GM12878 (cell line): ENCODE measurements around the gene MYL12A. TPM values are rescaled to one million over a fixed set of nuclear protein-coding genes. Genes with fewer than 3 reads are reported as not detected.

Source experiments
- ATAC-seq: fragments of 200-7000 bp; cut with Tn5 transposase; 3 replicates; pipeline ENCODE4 v1.9.1; 2020; ENCODE audit warnings: mild to moderate bottlenecking, moderate library complexity
- BruUV-seq: library from RNA; stranded (reverse); fragments of 400-500 nt; replicated peaks from 2 replicates; lab custom pipeline; 2021; lab: Mats Ljungman, UMichigan
- CTCF ChIA-PET: fragments of 300-600 bp; sonication (Branson Sonifier 250); formaldehyde crosslinking; extraction: SDS; loops from one replicate; lab custom pipeline; 2021; ENCODE audit warnings: inconsistent platforms; lab: Yijun Ruan, JAX
- POLR2A ChIA-PET: fragments of 350-600 bp; formaldehyde crosslinking; extraction: SDS; loops from one replicate; lab custom pipeline; 2021; ENCODE audit warnings: inconsistent platforms; lab: Charles Lee
- RAD21 ChIA-PET: fragments of 300-600 bp; sonication (Branson Sonifier 250); formaldehyde crosslinking; loops from one replicate; lab custom pipeline; 2023; ENCODE audit warnings: antibody characterized with exemption; ENCODE audit not compliant: unreplicated experiment; lab: Charles Lee
- SMC1A ChIA-PET: fragments of 300-600 bp; sonication (Branson Sonifier 250); formaldehyde crosslinking; loops from one replicate; lab custom pipeline; 2023; ENCODE audit not compliant: unreplicated experiment, uncharacterized antibody; lab: Charles Lee
- DNase-seq: peaks from one replicate; pipeline ENCODE4 v3.0.0-alpha.2; 2011; ENCODE audit warnings: low read depth, low spot score
- FAIRE-seq: peaks from 3 replicates; lab custom pipeline; 2011; peaks lifted over from hg19 to GRCh38; lab: Jason Lieb, UNC
- H2AFZ ChIP-seq: 2 replicates; pipeline ENCODE4 v1.6.0; 2011; ENCODE audit warnings: low read depth, low read length, control low read depth; ENCODE audit not compliant: control insufficient read depth
- H3K27ac ChIP-seq: 2 replicates; pipeline ENCODE4 v1.5.1; 2011; ENCODE audit warnings: control low read depth; ENCODE audit not compliant: control insufficient read depth, insufficient read depth
- H3K27me3 ChIP-seq, 2 experiments: replicated peaks in 1 of 2; 2 replicates each; pipeline versions ENCODE4 v1.6.0 to v1.6.1; 2011; ENCODE audit warnings: low read length in 1 of 2; ENCODE audit not compliant: control insufficient read depth in 2 of 2, insufficient read depth in 2 of 2
- H3K36me3 ChIP-seq, 2 experiments: 2 replicates each; pipeline ENCODE4 v1.5.1; 2011; ENCODE audit warnings: low read length in 1 of 2; ENCODE audit not compliant: control insufficient read depth in 2 of 2, insufficient read depth in 2 of 2
- H3K4me1 ChIP-seq: 2 replicates; pipeline ENCODE4 v1.6.1; 2011; ENCODE audit warnings: mild to moderate bottlenecking, low read length, moderate library complexity, mixed read lengths; ENCODE audit not compliant: control insufficient read depth, insufficient read depth
- H3K4me2 ChIP-seq: 2 replicates; pipeline ENCODE4 v1.6.0; 2011; ENCODE audit warnings: control low read depth; ENCODE audit not compliant: control insufficient read depth, insufficient read depth
- H3K4me3 ChIP-seq: fragments of 200-600 bp; sonication (generic); 2 replicates; pipeline ENCODE4 v1.5.1; 2016
- H3K79me2 ChIP-seq: 2 replicates; pipeline ENCODE4 v1.6.0; 2011; ENCODE audit warnings: low read length; ENCODE audit not compliant: control insufficient read depth, insufficient read depth
- H3K9ac ChIP-seq: 2 replicates; pipeline ENCODE4 v1.8.0; 2011; ENCODE audit warnings: low read length, control low read depth, mixed read lengths; ENCODE audit not compliant: control insufficient read depth, insufficient read depth
- H3K9me3 ChIP-seq: replicated peaks from 3 replicates; pipeline ENCODE4 v1.5.1; 2011; ENCODE audit warnings: mild to moderate bottlenecking, low read length; ENCODE audit not compliant: control insufficient read depth, insufficient read depth
- H4K20me1 ChIP-seq: 2 replicates; pipeline ENCODE4 v1.6.0; 2011; ENCODE audit not compliant: control insufficient read depth, insufficient read depth
- CHD4 ChIP-seq: fragments of 200-600 bp; sonication (generic); IDR thresholded peaks from 2 replicates; pipeline ENCODE4 v1.6.1; 2016; ENCODE audit warnings: mild to moderate bottlenecking
- CREB1 ChIP-seq: IDR thresholded peaks from 2 replicates; pipeline ENCODE4 v1.6.1; 2012; ENCODE audit warnings: low read depth, mild to moderate bottlenecking, inconsistent platforms
- CUX1 ChIP-seq: IDR thresholded peaks from 2 replicates; pipeline ENCODE4 v1.6.1; 2012; ENCODE audit warnings: improper control_type of control experiment, low read depth, low read length; ENCODE audit not compliant: insufficient replicate concordance
- ESRRA ChIP-seq: IDR thresholded peaks from 2 replicates; pipeline ENCODE4 v1.6.1; 2012; ENCODE audit warnings: mild to moderate bottlenecking, low read length, improper control_type of control experiment
- GATAD2B ChIP-seq: fragments of 450-650 bp; conservative IDR thresholded peaks from 2 replicates; pipeline ENCODE4 v1.6.1; 2017; ENCODE audit warnings: low read depth, mild to moderate bottlenecking, moderate library complexity
- HDAC6 ChIP-seq: fragments of 200-600 bp; sonication (generic); IDR thresholded peaks from one replicate; pipeline ENCODE4 v1.8.0; 2017; ENCODE audit warnings: antibody characterized with exemption; ENCODE audit not compliant: unreplicated experiment
- HSF1 ChIP-seq: fragments of 150-350 bp; IDR thresholded peaks from 2 replicates; pipeline ENCODE4 v1.6.1; 2014; ENCODE audit warnings: mild to moderate bottlenecking, low read depth, low read length
- NFXL1 ChIP-seq: fragments of 450-650 bp; IDR thresholded peaks from 2 replicates; pipeline ENCODE4 v1.6.1; 2017; ENCODE audit warnings: antibody characterized with exemption, mild to moderate bottlenecking, borderline replicate concordance
- RFX5 ChIP-seq: IDR thresholded peaks from 2 replicates; pipeline ENCODE4 v1.6.1; 2011; ENCODE audit warnings: low read depth, low read length, improper control_type of control experiment
- SIN3A ChIP-seq: IDR thresholded peaks from 2 replicates; pipeline ENCODE4 v1.6.1; 2012; ENCODE audit warnings: low read depth, low read length, improper control_type of control experiment
- WGBS: methylation state at CpG from one replicate; pipeline ENCODE4 v1.1.6; 2016; ENCODE audit warnings: low lambda C conversion rate; ENCODE audit not compliant: insufficient replicate concordance, insufficient coverage; ENCODE audit errors: missing lambda C conversion rate; 5-methylcytosine and 5-hydroxymethylcytosine counted together
- in situ Hi-C: fragments of 300-500 bp; cut with MboI; formaldehyde crosslinking; loops from 9 replicates; pipeline ENCODE4 v1.14.3; 2018; ENCODE audit warnings: mixed read lengths
- intact Hi-C: fragments of 100-400 bp; cut with micrococcal nuclease; formaldehyde crosslinking; loops from one replicate; pipeline ENCODE4 v1.14.2; 2022; ENCODE audit not compliant: unreplicated experiment
- polyA plus RNA-seq, 11 experiments: library from polyadenylated mRNA; depleted of rRNA in 4 of 11; unstranded in 6 of 11; stranded (reverse) in 5 of 11; fragments of >200 nt; fragmentation: Nextera tagmentation in 4 of 11; fragmentation: Illumina TruSeq in 1 of 11; extraction: Ambion mirVana in 4 of 11; extraction: Trizol in 1 of 11; gene quantifications; 1 replicate in 1 of 11; 2 replicates in 10 of 11; pipeline versions ENCODE4 v1.2.1 to v1.2.3, GENCODE V29; 2011 to 2016; ENCODE audit warnings: inconsistent platforms in 2 of 11, missing spikeins in 2 of 11, low read depth in 1 of 11
- total RNA-seq, 4 experiments: library from RNA; depleted of rRNA in 3 of 4; stranded (reverse); fragments of >200 nt in 3 of 4; fragmentation: Illumina TruSeq in 1 of 4; extraction: Trizol in 1 of 4; gene quantifications; 2 replicates each; pipeline versions ENCODE4 v1.2.1 to v1.2.3, GENCODE V29; 2013 to 2021
- TF ChIP-seq, protein P1 (sequence below): fragments of 450-650 bp; IDR thresholded peaks from 2 replicates; pipeline ENCODE4 v1.6.1; 2017; ENCODE audit warnings: mild to moderate bottlenecking, moderate library complexity
- TF ChIP-seq, protein P2 (sequence below): fragments of 450-650 bp; IDR thresholded peaks from 2 replicates; pipeline ENCODE4 v1.6.1; 2017; ENCODE audit warnings: low read depth, mild to moderate bottlenecking, moderate library complexity

The MYL12A gene
- total and polyA plus RNA-seq, 10 of the 15 experiments (the other 5 are each of a cell fraction or from before 2014, with no cell fraction given): 488 to 1,663 (median 924) TPM

GRCh38 chr18:3218819-3219218 is 28.8 kb upstream of the MYL12A start:
- RAD21 ChIA-PET: no interaction called here
- Histone ChIP-seq H3K79me2 (no peaks in the 10 kb centered on the region), H3K36me3 (no peaks in the 10 kb centered on the region), H3K4me1 (0 out of 2 replicates have a peak, but pooled peaks cover 2% of the 10 kb centered on the region), H3K9me3 (no peaks in the 10 kb centered on the region), H3K4me3 (no peak overlapping the region)
- POLR2A ChIA-PET: no interaction called here
- no TSS peak for BruUV-seq
- TF ChIP-seq HSF1 (no peak), CHD4 (no peak), CUX1 (no peak), RFX5 (no peak), NFXL1 (no peak), ESRRA (no peak), CREB1 (no peak), SIN3A (no peak), HDAC6 (no peak), GATAD2B (no peak)
- TF ChIP-seq, protein P1, sequence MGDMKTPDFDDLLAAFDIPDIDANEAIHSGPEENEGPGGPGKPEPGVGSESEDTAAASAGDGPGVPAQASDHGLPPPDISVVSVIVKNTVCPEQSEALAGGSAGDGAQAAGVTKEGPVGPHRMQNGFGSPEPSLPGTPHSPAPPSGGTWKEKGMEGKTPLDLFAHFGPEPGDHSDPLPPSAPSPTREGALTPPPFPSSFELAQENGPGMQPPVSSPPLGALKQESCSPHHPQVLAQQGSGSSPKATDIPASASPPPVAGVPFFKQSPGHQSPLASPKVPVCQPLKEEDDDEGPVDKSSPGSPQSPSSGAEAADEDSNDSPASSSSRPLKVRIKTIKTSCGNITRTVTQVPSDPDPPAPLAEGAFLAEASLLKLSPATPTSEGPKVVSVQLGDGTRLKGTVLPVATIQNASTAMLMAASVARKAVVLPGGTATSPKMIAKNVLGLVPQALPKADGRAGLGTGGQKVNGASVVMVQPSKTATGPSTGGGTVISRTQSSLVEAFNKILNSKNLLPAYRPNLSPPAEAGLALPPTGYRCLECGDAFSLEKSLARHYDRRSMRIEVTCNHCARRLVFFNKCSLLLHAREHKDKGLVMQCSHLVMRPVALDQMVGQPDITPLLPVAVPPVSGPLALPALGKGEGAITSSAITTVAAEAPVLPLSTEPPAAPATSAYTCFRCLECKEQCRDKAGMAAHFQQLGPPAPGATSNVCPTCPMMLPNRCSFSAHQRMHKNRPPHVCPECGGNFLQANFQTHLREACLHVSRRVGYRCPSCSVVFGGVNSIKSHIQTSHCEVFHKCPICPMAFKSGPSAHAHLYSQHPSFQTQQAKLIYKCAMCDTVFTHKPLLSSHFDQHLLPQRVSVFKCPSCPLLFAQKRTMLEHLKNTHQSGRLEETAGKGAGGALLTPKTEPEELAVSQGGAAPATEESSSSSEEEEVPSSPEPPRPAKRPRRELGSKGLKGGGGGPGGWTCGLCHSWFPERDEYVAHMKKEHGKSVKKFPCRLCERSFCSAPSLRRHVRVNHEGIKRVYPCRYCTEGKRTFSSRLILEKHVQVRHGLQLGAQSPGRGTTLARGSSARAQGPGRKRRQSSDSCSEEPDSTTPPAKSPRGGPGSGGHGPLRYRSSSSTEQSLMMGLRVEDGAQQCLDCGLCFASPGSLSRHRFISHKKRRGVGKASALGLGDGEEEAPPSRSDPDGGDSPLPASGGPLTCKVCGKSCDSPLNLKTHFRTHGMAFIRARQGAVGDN: no peak
- TF ChIP-seq, protein P2, sequence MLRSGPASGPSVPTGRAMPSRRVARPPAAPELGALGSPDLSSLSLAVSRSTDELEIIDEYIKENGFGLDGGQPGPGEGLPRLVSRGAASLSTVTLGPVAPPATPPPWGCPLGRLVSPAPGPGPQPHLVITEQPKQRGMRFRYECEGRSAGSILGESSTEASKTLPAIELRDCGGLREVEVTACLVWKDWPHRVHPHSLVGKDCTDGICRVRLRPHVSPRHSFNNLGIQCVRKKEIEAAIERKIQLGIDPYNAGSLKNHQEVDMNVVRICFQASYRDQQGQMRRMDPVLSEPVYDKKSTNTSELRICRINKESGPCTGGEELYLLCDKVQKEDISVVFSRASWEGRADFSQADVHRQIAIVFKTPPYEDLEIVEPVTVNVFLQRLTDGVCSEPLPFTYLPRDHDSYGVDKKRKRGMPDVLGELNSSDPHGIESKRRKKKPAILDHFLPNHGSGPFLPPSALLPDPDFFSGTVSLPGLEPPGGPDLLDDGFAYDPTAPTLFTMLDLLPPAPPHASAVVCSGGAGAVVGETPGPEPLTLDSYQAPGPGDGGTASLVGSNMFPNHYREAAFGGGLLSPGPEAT: no peak
- TF ChIP-seq, all 136 proteins: peak for 0
- Histone ChIP-seq H4K20me1 (no peaks in the 10 kb centered on the region), H3K27me3 (no peaks in the 10 kb centered on the region), H3K4me2 (no peak overlapping the region), H2AFZ (no peak overlapping the region), H3K9ac (no peak overlapping the region), H3K27ac (no peak overlapping the region)
- ATAC-seq (no peak), DNase-seq (no peak), FAIRE-seq (no peak)
- ChIA-PET SMC1A (interaction anchor here (1.1 kb wide), 2 partner anchors 9 to 83 kb away, joined by 3 to 4 read pairs; no protein-coding TSS in a partner anchor), CTCF (interaction anchor here (1.9 to 2.3 kb wide), 2 partner anchors 20 to 27 kb away, joined by 6 to 8 read pairs; no protein-coding TSS in a partner anchor)
- in situ Hi-C loops: no loop called here
- WGBS: 43% methylated on average over 2 of the region's 2 CpGs
- intact Hi-C loops: no loop called here
